PFSK-1 (cell line): Measurements from ENCODE around the gene NOVA1.

ENCODE experiments used
- FOXP2 ChIP-seq: optimal IDR thresholded peaks from 2 replicates; pipeline ENCODE3; 2011; ENCODE audit warnings: borderline replicate concordance, control low read depth, inconsistent platforms; ENCODE audit not compliant: insufficient read depth; ENCODE audit errors: extremely low read length, extremely low read depth
- POLR2AphosphoS5 ChIP-seq: IDR thresholded peaks from 2 replicates; pipeline ENCODE4 v1.6.1; 2012; ENCODE audit warnings: low read depth, mild to moderate bottlenecking, control low read depth, low read length, moderate library complexity
- REST ChIP-seq, 2 experiments: IDR thresholded peaks; 2 replicates each; pipeline versions ENCODE4 v1.6.1 to v1.8.0; 2011 to 2012; ENCODE audit warnings: low read depth in 2 of 2, low read length in 2 of 2, control low read depth in 1 of 2, inconsistent platforms in 1 of 2, mild to moderate bottlenecking in 1 of 2, moderate library complexity in 1 of 2; ENCODE audit not compliant: insufficient read depth in 1 of 2
- SIN3A ChIP-seq: IDR thresholded peaks from 2 replicates; pipeline ENCODE4 v1.6.1; 2012; ENCODE audit warnings: mild to moderate bottlenecking, low read length, moderate library complexity, borderline replicate concordance; ENCODE audit not compliant: insufficient read depth
- TAF1 ChIP-seq: IDR thresholded peaks from 2 replicates; pipeline ENCODE4 v1.6.1; 2012; ENCODE audit warnings: low read length, control low read depth, borderline replicate concordance; ENCODE audit not compliant: insufficient read depth

- no peak for TF ChIP-seq POLR2AphosphoS5
- TF ChIP-seq SIN3A: no peak
- TF ChIP-seq TAF1: no peak
- no peak for TF ChIP-seq REST (IDR thresholded peaks at IDR 0.05; ENCODE audit: insufficient read depth in 1 of 2, low read depth in 2 of 2, low read length in 2 of 2)
- no peak for TF ChIP-seq FOXP2
Measured at GRCh38 chr14:26398616-26399015, 199.2 kb downstream of the NOVA1 start.
